ENCODE measurements around the gene THNSL1.

GRCh38 chr10:25018703-25019102, 2.3 kb downstream of the THNSL1 start:
- TF ChIP-seq TCF7L2 (IDR thresholded peaks at IDR 0.05; ENCODE audit: low read depth, low read length), result no peak
- no peak for TF ChIP-seq CTCF (IDR thresholded peaks at IDR 0.05)

All from Panc1 (cell line).